Measurements from ENCODE around the gene ZNF506.
"Not testable (repeated sequence)": the region's sequence is repeated elsewhere in the genome, so short reads cannot be mapped to it uniquely, and the experiment has no call there.

The ZNF506 gene

DNA sequence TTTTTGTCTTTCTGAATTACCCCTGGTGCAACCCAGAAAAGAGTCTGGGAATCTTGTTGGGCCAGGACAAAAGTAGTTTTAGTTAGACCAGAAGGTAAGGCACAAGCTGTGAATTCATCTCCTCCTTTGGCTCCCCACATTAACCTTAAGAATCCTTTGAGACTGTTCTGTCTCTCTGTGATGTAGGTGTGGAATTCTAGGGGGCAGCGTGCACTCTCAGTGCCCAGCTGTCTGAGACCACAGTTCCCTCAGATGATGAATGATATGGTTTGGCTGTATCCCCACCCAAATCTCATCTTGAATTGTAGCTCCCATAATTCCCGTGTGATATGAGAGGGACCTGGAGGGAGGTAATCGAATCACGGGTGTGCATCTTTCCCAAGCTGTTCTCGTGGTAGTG lies 43.9 kb downstream of the ZNF506 start:
- DNase-seq = no peak

DNA sequence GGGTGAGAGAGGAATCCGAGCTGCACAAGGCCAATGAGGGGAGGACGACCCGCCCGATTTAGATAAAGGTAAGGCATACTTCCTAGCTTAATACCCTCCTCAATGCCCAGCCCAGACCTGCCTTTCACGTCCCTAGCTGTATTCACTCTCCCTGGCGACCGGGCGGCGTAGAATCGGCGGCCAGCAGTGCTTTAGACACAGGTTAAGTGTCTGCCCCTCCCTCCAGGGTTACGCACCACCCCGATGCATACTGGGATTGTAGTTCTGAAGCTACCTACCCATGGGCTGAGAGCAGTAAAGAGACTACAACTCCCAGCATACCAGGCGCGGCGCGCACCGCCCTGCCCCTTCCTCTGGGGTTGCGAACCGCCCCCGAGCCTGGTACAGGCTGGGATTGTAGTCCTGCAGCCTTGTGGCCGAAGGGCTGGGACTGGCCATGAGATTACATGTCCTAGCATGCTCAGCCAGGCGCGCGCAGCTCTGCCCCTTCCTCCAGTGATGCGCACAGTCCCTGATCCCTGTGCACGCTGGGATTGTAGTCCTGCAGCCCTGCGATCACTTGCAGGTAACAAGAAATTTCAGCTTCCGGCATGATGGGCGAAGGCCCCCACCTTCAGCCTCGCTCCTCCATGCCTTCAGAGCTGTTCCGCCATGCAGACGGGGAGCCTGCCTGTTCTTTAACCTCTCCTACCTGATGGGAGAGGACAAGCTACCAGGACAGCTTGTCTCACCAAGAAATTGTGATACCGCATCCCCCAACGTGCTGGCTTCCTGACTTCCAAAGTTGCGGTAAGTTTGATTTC lies 45.1 kb downstream of the ZNF506 start:
- DNase-seq = peak; percentile 93

- no peak for DNase-seq
Measured at GRCh38 chr19:19775891-19776205, 45.7 kb downstream of the ZNF506 start.

DNA sequence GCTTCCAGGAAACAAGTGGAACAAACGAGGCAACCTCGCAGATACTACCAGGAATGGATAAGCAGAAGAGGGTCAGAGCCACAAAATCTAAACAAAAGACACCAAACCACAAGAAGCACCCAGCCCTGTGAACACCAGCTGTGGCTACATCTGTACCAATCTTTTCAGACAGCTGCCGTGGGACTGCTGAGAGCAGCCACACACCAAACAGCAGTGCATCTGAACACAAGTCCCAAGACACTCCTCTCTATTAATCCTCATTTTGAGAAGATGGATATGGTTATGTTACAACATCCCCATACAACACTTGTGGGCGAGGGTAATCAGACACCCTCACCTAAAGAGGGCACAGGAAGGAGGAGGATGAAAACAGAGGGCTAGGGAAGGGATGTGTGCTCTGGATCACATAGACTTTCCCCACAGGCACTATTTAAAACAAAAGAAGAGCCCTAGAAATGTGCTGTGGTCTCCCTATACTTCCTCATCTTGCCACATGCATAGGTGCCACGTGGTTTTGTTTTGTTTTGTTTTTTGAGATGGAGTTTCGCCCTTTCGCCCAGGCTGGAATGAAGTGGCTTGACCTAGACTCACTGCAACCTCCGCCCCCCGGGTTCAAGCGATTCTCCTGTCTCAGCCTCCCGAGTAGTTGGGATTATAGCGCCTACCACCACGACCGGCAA lies 47.1 kb downstream of the ZNF506 start:
- DNase-seq = no peak

- DNase-seq = not testable (repeated sequence)
Measured at GRCh38 chr19:19771963-19772362, 49.6 kb downstream of the ZNF506 start.

GRCh38 chr19:19769971-19770370 lies 51.6 kb downstream of the ZNF506 start:
- DNase-seq = not testable (repeated sequence)

DNA sequence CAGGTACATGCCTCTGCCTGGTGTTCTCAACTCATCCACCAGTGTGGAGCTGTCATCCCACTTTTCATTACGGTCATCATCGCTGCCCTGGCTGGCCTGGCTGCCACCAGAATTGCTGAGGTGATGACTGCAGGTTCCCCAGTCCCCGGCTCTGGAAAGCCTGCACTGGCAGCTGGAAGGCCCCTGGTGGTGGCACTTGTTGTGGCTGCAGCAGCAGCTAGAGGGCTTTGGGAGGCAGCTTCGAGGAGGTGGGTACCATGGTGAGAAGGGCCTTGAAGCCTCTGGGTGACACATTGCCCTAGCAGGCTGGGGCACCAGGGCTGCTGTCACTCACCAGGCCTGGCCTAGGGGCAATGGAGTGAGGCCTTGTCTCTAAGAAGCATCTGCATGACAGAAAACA lies 63.4 kb downstream of the ZNF506 start:
- DNase-seq = no peak

DNA sequence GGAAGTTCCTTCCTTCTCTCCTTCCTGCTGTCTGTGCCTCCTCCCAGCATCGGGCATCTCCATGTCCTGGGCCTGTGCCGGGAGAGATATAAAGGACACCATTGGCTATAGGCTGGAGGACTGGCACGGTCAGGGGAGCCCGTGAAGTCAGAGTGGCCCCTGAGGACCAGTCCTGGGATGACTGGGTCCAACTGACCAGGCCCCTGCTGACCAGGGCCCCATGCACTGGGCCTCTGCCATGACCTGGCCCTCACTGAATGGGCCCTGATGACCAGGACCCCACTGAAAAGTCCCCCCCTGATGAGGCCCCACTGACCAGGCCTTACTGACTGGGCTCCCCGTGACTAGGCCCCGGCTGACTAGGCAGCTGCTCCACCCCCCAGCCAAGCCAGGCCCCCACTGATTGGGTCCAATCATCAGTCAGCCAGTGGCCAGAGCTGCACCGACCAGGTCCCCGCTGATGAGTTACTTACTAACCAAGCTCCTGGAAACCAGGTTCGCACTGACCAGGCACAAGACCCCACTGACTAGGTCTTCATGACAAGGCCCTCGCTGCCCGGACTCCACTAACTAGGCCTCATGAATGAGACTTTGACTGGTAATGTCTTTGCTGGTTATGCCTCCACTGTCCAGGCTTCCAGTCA lies 68.7 kb downstream of the ZNF506 start:
- no peak for DNase-seq

GRCh38 chr19:19751846-19752245 lies 69.7 kb downstream of the ZNF506 start:
- no peak for DNase-seq

GRCh38 chr19:19750842-19751790 lies 70.4 kb downstream of the ZNF506 start:
- no peak for DNase-seq

- DNase-seq = no peak
Measured at GRCh38 chr19:19749908-19750841, 71.4 kb downstream of the ZNF506 start.

- no peak for DNase-seq
Measured at GRCh38 chr19:19749117-19749907, 72.2 kb downstream of the ZNF506 start.

DNA sequence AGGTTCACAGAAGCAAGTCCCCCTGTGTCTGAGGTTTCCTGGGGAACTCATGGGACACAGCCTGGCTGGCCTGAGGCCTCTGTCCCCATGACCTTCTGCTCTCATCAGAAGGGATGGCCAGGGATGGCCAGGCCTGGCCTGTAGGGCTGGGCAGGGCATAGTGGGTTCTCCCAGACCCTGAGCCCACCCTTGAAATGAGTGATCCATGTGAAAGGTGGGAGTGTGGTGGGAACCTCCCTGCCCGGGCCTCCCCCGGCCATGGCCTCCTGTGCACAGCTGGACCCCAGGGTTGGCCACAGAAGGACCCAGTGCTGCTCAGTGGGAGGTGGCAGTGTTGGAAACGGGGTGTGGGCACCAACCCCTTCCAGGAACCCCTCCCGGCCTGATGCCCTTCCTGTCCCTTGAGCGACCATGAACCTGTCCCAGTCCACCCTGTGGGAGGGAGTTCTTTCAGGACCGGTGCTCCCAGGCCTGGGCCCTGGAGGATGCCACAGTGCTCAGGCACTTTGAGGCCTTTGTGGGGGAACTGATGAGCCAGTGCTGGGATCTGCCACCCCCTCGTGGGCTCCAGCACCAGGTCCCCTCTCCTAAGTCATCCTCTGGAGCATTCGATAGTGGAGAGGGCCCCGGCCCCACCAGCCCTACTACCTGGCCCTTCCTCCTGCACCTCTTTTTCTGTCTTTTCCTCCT lies 73.2 kb downstream of the ZNF506 start:
- DNase-seq = no peak

- DNase-seq = no peak
Measured at GRCh38 chr19:19747357-19748220, 74.0 kb downstream of the ZNF506 start.

DNA sequence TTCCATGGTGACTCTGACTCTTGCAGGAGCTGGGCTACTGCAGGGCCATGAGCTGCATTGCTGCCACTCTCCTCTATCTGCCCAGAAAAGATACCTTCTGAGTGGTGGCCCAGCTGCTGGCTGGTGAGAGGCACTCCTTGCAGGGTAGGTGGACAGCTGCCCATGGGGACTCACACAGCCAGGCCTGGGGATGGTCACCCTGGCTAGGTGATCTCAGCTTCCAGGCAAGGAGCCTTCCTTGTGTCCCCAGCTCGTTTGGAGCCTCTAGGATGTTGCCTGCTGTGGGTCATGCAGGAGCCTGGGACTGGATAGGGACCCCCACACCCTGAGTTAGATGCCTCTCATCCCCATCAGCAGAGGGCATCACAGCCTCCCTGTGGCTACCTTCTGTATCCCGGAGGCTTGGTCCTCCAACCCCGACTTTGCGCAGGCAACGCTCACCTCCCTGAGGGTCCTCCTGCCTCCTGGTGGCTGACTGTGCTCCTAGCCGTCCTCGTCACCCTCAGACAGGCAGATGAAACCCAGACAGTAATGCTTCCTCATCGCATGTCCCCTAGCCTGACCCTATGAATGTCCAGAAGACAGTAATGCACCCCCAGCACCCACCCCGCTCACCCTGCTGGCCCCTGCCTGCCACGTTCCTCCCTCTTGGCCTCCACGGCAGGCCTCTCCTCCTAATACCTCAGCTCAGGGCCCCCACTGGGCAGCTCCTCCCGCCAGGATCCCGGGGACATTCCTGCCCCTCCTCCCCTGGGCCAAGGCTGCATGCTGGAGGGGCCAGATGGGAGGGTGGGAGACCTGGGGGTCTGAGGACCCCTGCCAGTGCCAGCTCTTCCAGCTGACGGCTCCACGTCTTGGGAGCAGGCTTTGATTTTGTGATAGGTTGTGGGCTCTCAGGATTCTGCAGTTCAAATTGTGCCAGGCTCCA lies 75.0 kb downstream of the ZNF506 start:
- DNase-seq = no peak

DNA sequence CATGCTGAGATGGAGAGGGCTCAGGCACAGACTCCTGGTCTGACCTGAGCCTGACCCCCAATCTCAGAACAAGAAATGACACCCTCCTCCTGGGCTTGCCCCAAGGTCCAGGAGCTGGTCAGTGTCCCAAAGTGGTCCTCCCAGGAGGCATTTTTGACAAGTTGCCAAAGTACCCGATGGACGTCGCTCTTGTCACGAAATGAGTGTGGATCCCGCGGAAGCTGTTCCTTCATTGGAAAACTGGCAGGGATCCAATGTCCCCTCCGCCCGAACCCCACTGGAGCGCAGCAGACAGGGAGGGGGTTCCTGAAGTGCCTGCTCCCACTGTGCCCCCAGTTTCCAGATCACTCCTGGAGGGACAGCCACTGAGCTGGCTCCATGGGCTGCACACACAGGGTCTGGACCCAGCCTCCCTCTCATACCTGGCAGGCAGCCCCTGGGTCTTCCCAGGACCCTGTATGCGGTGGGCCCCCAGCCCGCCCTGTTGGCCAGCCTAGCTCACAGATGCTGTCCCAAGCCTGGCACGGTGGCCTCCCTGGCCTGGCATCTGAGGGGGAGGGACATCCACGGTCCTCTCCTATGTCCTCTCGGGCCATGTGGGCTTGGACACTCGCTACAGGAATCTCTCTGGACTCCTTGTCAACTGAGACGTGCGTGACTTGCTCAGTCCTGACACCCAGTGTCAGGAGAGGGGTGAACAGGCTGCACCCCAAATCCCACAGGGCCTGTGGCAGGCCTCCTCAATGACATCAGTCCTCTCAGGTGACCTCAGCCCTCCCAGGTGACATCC lies 75.9 kb downstream of the ZNF506 start:
- DNase-seq = peak; percentile 16

- no peak for DNase-seq
Measured at GRCh38 chr19:19744641-19745040, 76.9 kb downstream of the ZNF506 start.

Measured in CD4-positive, alpha-beta T cell treated with Interleukin-21 for 1 hour (primary cell).